Stimulated activated CD4-positive, alpha-beta T cell treated with anti-CD3 and anti-CD28 coated beads, Interleukin-1b, Interleukin-23, amount 100 ng/mL, for 24 hours (primary cell): ENCODE results near the gene TMEM131.
"Not testable (repeated sequence)": the region's sequence is repeated elsewhere in the genome, so short reads cannot be mapped to it uniquely, and the experiment has no call there.

Source experiments
- DNase-seq, 4 experiments: peaks; one replicate each; pipeline ENCODE4 v3.0.0-alpha.2; 2020; ENCODE audit warnings: low read depth in 4 of 4, low spot score in 1 of 4

Gene TMEM131

DNA sequence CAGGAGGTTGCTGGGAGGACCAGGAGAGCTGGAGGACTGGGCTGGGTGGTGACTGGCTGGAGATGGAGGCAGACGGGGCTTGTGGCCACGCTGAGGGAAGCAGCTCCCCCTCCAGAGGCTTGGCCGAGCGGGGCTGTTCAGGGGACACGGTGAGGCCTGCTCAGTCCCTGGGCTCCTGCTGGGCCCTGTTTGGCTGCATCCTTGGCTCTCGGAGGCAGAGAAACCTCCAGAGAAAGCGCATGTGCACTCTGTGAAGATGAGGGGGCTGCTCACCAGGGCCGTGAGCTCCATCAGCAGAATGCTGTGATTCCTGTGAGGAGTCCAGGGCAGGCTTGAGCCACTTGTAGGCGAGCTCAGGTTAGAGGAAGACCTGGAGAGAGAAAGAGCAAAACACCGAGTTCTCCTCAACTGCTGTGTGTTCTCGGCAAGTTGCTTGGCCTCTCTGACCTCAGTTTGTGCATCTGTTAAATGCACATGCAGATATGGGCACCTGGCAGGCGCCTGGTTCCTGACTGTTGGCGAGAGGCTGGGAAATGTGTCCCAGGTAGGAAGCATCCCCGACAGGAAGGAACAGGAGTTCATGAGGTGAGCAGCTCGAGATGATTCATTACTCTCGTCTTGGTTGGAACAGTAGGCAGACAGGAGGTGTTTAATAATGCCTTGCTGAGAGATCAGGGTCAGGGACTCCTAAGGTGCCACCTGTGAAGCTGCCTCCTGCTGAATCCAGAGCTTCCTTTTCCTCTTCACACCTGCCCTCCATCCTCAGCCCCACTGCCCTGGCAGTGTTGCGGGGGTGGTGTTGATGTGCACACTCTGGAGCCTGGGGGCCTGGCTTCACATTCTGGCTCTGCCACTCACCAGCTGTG lies 281.4 kb downstream of the TMEM131 start:
- DNase-seq: no peak

DNA sequence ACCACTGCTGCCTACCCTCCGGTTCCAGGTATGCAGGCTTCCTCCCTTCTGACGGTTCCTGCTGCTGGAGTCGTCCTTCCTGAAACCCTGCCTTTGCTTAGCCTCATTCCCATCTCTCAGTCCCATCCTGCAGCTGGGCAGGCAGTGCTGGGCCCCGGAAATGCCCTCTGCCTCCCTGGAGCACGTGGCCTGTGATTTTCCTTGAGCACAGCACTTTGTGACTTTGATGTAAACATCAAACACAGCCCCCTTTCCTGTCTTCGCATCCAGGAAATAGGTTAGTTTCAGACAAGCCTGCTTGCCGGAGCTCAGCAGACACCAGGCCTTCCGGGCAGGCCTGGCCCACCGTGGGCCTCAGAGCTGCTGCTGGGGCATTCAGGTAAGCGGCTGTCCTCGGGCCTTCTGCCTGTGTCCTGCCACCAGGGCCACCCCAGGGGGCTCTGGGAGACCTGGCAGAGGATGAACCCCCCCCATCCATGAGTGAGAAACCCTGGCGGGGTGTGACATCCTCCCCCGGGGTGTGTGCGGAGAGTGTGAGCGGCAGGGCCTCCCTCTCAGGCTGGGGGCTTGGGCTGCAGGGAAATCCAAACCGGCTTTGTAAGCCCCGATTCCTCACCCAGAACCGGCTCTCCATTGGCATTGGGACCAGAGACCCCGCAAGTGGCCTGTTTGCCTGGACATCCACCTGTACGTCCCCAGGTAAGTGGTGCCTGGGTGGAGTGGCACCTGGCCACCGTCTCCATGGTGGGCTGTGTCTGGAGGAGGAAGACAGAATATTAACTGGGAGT lies 282.3 kb downstream of the TMEM131 start, which contains the start of gene ZAP70:
Gene ZAP70 (plus strand): TSS at position 281 of the 788 bp plus-strand sequence. CDS start 10,461 bp downstream, outside the sequence.
- peak in 2 of 4 experiments; percentile 33 to 40 for DNase-seq

DNA sequence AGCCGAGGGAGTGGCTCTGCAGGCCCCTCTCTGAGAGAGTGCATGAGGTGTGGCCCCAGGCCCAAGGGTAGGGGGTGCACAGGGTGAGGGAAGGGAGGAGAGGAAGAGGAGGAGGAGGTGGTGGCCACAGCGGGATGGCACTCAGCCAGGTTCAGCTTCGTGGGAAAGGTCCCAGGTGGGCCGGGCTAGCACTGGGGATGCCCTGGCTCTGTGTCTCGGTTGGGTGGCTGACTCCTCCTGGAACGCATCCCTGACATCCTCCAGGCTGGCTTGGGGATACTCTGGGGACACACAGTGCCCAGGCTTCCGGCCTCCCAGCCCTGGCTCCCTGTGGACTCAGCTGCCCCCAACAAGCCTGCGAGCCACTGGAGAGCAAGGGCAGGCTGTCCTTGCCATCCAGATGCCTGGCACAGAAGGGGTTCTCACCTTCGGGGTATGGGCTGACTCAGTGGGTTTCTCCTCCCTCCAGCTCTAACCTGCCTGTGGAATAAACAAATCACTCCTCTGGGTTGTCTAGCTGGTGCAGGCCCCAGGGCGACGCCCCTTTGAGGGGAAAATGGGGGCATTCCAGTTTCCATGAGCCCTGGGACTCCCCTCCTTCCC lies 283.0 kb downstream of the TMEM131 start:
- peak in 2 of 4 experiments; percentile 25 to 40 for DNase-seq

GRCh38 chr2:97712175-97712574 lies 283.6 kb downstream of the TMEM131 start:
- DNase-seq: not testable (repeated sequence)

GRCh38 chr2:97711394-97711711 lies 284.4 kb downstream of the TMEM131 start:
- DNase-seq: no peak

- no peak for DNase-seq
Measured at GRCh38 chr2:97708608-97709007, 287.1 kb downstream of the TMEM131 start.

GRCh38 chr2:97708048-97708380 lies 287.7 kb downstream of the TMEM131 start:
- DNase-seq: no peak

DNA sequence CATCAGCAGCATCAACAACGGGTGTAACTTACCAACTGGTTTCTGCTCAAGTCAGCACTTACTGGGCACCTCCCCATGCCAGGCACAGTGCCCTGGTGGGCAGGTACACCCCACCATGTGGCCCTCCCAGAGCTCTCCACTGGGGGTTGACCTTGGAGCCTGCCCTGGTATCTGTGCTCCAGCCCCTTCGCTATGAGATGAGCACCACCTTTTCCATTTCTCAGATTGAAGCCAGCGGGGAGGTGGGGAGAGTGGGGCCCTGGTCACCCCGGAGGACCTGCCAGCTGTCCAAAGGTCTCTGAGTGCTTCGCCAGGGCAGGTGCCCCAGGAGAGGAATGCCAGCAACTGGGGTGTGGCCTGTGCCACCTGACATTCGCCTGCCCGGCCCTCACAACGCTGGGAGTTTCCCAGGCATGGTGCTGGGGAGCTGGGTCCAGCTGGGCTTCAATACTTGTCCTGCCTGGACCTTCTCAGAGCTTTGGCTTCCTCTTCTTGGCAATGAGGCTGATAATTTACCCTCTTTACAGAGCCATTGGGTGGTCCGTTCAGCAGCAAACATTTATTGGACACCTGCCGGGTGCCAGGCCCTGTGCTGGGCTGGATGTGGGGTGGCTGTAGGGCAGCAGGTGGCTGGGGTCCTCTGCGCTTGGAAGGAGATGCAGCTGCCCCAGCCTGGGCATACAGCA lies 288.2 kb downstream of the TMEM131 start:
- DNase-seq: no peak

- no peak for DNase-seq
Measured at GRCh38 chr2:97706708-97707345, 288.9 kb downstream of the TMEM131 start.
